ENCODE results near the gene FOXP1. TPM values are rescaled to one million over a fixed set of nuclear protein-coding genes. Genes with fewer than 3 reads are reported as not detected.

Gene FOXP1
- total RNA-seq, 2 donors from 2014 or later, result 42.1 to 50.0 TPM

- ATAC-seq (no peak), DNase-seq (no peak)
- intact Hi-C loops (cut with DNase I), result no loop called here
These were observed 157.9 kb downstream of the FOXP1 start for GRCh38 chr3:71425491-71426071.

- intact Hi-C loops (cut with DNase I), result no loop called here
- peak; percentile 47 for DNase-seq
- ATAC-seq, result peak; percentile 46 to 80
These were observed 160.2 kb downstream of the FOXP1 start for GRCh38 chr3:71423151-71423906.

- ATAC-seq (peak in 1 of 2 donors; percentile 62), DNase-seq (no peak)
- intact Hi-C loops (cut with DNase I), result no loop called here
These were observed 161.5 kb downstream of the FOXP1 start for GRCh38 chr3:71421820-71422566.

GRCh38 chr3:71421475-71421819 is 162.1 kb downstream of the FOXP1 start:
- ATAC-seq, result no peak
- intact Hi-C loops (cut with DNase I), result no loop called here

GRCh38 chr3:71419369-71419768 is 164.2 kb downstream of the FOXP1 start:
- intact Hi-C loops (cut with DNase I), result no loop called here
- no peak for ATAC-seq
- no peak for DNase-seq

More at GRCh38 chr3:71421475-71421819, 162.1 kb downstream of the FOXP1 start:
- DNase-seq, result no peak

GRCh38 chr3:71417791-71418190 is 165.7 kb downstream of the FOXP1 start:
- intact Hi-C loops (cut with DNase I), result no loop called here
- ATAC-seq (no peak), DNase-seq (no peak)

GRCh38 chr3:71416876-71417275 is 166.7 kb downstream of the FOXP1 start:
- no peak for ATAC-seq
- intact Hi-C loops (cut with DNase I), result no loop called here
- no peak for DNase-seq

GRCh38 chr3:71415681-71416122 is 167.8 kb downstream of the FOXP1 start:
- intact Hi-C loops (cut with DNase I), result no loop called here
- ATAC-seq (no peak), DNase-seq (no peak)

- intact Hi-C loops (cut with DNase I), result no loop called here
- ATAC-seq (no peak), DNase-seq (no peak)
These were observed 169.2 kb downstream of the FOXP1 start for GRCh38 chr3:71414189-71414927.

- intact Hi-C loops (cut with DNase I), result no loop called here
- ATAC-seq (no peak), DNase-seq (no peak)
These were observed 170.0 kb downstream of the FOXP1 start for GRCh38 chr3:71413572-71413971.

GRCh38 chr3:71409352-71409751 is 174.2 kb downstream of the FOXP1 start:
- DNase-seq (no peak), ATAC-seq (no peak)
- intact Hi-C loops (cut with DNase I), result no loop called here

GRCh38 chr3:71408903-71409302 is 174.6 kb downstream of the FOXP1 start:
- ATAC-seq, result no peak
- intact Hi-C loops (cut with DNase I), result no loop called here
- DNase-seq, result no peak

- no peak for ATAC-seq
- intact Hi-C loops (cut with DNase I), result no loop called here
- DNase-seq, result no peak
These were observed 175.7 kb downstream of the FOXP1 start for GRCh38 chr3:71407823-71408222.

- intact Hi-C loops (cut with DNase I), result no loop called here
- DNase-seq (no peak), ATAC-seq (no peak)
These were observed 176.3 kb downstream of the FOXP1 start for GRCh38 chr3:71406972-71407810.

- ATAC-seq (no peak), DNase-seq (no peak)
- intact Hi-C loops (cut with DNase I), result no loop called here
These were observed 180.6 kb downstream of the FOXP1 start for GRCh38 chr3:71402911-71403310.

- ATAC-seq (no peak), DNase-seq (no peak)
- intact Hi-C loops (cut with DNase I), result no loop called here
These were observed 181.2 kb downstream of the FOXP1 start for GRCh38 chr3:71402280-71402679.

- no peak for DNase-seq
These were observed 181.8 kb downstream of the FOXP1 start for GRCh38 chr3:71401695-71402231.

GRCh38 chr3:71400986-71401451 is 182.5 kb downstream of the FOXP1 start:
- DNase-seq (no peak), ATAC-seq (no peak)
- intact Hi-C loops (cut with DNase I), result no loop called here

More at GRCh38 chr3:71401695-71402231, 181.8 kb downstream of the FOXP1 start:
- ATAC-seq, result no peak
- intact Hi-C loops (cut with DNase I), result no loop called here

Measured in left cardiac atrium (tissue), 4 donors.